ENCODE results near the gene KCNG2. TPM values are rescaled to one million over a fixed set of nuclear protein-coding genes. Genes with fewer than 3 reads are reported as not detected.

KCNG2 gene
- total and polyA plus RNA-seq, 2 of the 13 experiments (the other 11 are each of a cell fraction or from before 2014, with no cell fraction given), result not detected

DNA sequence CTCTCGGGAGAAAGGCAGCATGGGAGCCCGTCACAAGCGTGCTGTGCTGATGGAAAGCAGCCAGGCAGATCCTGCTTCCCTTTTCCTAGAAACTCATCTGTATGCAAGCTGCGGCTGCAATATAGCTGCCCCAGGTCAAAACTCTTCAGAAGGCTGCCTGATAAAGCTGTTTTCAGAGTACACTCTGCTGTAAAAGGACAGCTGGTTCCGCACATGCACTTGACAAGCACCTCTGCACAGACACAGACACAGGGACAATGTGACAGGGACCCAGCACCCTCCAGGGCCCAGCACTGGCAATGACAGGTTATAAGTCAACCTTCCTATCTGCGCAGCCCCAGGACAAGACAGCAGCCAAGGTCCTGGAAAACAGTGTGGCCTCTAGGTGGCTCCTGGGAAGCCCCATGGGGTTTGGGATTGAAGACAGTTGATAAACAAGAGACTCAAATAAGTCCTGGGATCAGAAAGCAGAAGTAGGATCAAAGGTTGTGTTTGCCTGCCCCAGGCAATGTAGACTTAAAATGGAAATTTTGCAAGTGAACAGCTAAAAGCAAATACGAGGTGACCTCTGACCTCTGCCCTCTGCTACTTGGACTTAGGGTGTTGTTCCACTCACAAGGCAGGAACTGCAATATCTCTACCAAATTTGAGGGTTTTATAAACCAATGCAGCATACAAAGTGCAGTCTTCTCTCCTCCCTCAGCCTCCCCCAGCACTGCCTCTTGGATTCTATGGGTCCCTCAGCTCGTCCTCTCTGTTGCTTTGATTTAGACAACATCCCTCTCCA is 136.8 kb downstream of the KCNG2 start (continued):
- TF ChIP-seq, protein P1, sequence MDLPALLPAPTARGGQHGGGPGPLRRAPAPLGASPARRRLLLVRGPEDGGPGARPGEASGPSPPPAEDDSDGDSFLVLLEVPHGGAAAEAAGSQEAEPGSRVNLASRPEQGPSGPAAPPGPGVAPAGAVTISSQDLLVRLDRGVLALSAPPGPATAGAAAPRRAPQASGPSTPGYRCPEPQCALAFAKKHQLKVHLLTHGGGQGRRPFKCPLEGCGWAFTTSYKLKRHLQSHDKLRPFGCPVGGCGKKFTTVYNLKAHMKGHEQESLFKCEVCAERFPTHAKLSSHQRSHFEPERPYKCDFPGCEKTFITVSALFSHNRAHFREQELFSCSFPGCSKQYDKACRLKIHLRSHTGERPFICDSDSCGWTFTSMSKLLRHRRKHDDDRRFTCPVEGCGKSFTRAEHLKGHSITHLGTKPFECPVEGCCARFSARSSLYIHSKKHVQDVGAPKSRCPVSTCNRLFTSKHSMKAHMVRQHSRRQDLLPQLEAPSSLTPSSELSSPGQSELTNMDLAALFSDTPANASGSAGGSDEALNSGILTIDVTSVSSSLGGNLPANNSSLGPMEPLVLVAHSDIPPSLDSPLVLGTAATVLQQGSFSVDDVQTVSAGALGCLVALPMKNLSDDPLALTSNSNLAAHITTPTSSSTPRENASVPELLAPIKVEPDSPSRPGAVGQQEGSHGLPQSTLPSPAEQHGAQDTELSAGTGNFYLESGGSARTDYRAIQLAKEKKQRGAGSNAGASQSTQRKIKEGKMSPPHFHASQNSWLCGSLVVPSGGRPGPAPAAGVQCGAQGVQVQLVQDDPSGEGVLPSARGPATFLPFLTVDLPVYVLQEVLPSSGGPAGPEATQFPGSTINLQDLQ (CRISPR knock-in tag; IDR thresholded peaks at IDR 0.05), result 0 out of 2 replicates have a peak, but pooled peaks have one; percentile 69
- 0 out of 2 replicates have a peak, but pooled peaks have one; percentile 24 for TF ChIP-seq AFF4 (CRISPR knock-in tag; IDR thresholded peaks at IDR 0.05)
- TF ChIP-seq PHB2 (IDR thresholded peaks at IDR 0.05; ENCODE audit: partially characterized antibody), result no peak
- TF ChIP-seq ZBTB44 (CRISPR knock-in tag; IDR thresholded peaks at IDR 0.05), result no peak; the same call in 1 of the 2 replicates
- no peak for TF ChIP-seq HNRNPUL1 (IDR thresholded peaks at IDR 0.05; ENCODE audit: low read depth, low read length)
- TF ChIP-seq MED13 (CRISPR knock-in tag; IDR thresholded peaks at IDR 0.05), result 0 out of 2 replicates have a peak, but pooled peaks have one; percentile 28
- no peak for TF ChIP-seq CBX2 (IDR thresholded peaks at IDR 0.05; ENCODE audit: low read depth, low read length)
- no peak for TF ChIP-seq CBX2 (CRISPR knock-in tag; IDR thresholded peaks at IDR 0.05; ENCODE audit: low read depth)
- peak; percentile 95 for TF ChIP-seq PPARG (CRISPR knock-in tag; conservative IDR thresholded peaks at IDR 0.05)
- no peak for TF ChIP-seq REXO4 (CRISPR knock-in tag; IDR thresholded peaks at IDR 0.05; ENCODE audit: borderline replicate concordance)
- no peak for TF ChIP-seq TRAFD1 (CRISPR knock-in tag; IDR thresholded peaks at IDR 0.05; ENCODE audit: borderline replicate concordance)
- 0 out of 2 replicates have a peak, but pooled peaks have one; percentile 57 for TF ChIP-seq GLI4 (CRISPR knock-in tag; IDR thresholded peaks at IDR 0.05; ENCODE audit: borderline replicate concordance)
- TF ChIP-seq MXI1 (IDR thresholded peaks at IDR 0.05; ENCODE audit: borderline replicate concordance, low read depth, low read length), result peak; percentile 93; the same call in 2 of the 3 replicates
- no peak for TF ChIP-seq SALL2 (CRISPR knock-in tag; IDR thresholded peaks at IDR 0.05)
- TF ChIP-seq MZF1 (CRISPR knock-in tag; IDR thresholded peaks at IDR 0.05; ENCODE audit: borderline replicate concordance), result no peak
- peak; percentile 28; the same call in 1 of the 2 replicates for TF ChIP-seq DMAP1 (CRISPR knock-in tag; IDR thresholded peaks at IDR 0.05)
- no peak for TF ChIP-seq ZNF367 (CRISPR knock-in tag; IDR thresholded peaks at IDR 0.05; ENCODE audit: borderline replicate concordance)
- peak; percentile 51 for TF ChIP-seq ZFP36 (IDR thresholded peaks at IDR 0.05; ENCODE audit: borderline replicate concordance, low read depth, low read length, partially characterized antibody)
- TF ChIP-seq ZBTB21 (CRISPR knock-in tag; IDR thresholded peaks at IDR 0.05), result peak; percentile 39; the same call in 1 of the 2 replicates

All from HepG2 (cell line).